Heart left ventricle (tissue), 16 donors: ENCODE measurements around the gene EFHC1. TPM values are rescaled to one million over a fixed set of nuclear protein-coding genes. Genes with fewer than 3 reads are reported as not detected.
A peak's percentile ranks its signal among the peaks of the same experiment; 100 is the strongest.

Experiments used
- ATAC-seq, 4 donors: fragments of 200-7000 bp; cut with Tn5 transposase; one replicate each; pipeline ENCODE4 v1.9.1; 2020 to 2022; ENCODE audit warnings: moderate library complexity in 4 of 4, mild to moderate bottlenecking in 3 of 4, moderate number of reproducible peaks in 1 of 4
- DNase-seq, 5 donors: peaks; one replicate each; pipeline ENCODE4 v3.0.0-alpha.2; 2020
- H3K27ac ChIP-seq, 12 donors: fragments of 200-600 bp; sonication (generic) in 4 of 12; one replicate each; pipeline versions ENCODE4 v1.5.0 to v1.8.0; 2016 to 2022; ENCODE audit warnings: mild to moderate bottlenecking in 2 of 12
- H3K27me3 ChIP-seq, 9 donors: fragments of 200-600 bp; sonication (generic) in 2 of 9; one replicate each; pipeline versions ENCODE4 v1.5.1 to v1.8.0; 2016 to 2022; ENCODE audit warnings: mild to moderate bottlenecking in 3 of 9
- H3K36me3 ChIP-seq, 9 donors: fragments of 200-600 bp; sonication (generic) in 2 of 9; one replicate each; pipeline versions ENCODE4 v1.5.0 to v1.8.0; 2018 to 2022; ENCODE audit warnings: mild to moderate bottlenecking in 2 of 9
- H3K4me1 ChIP-seq, 12 donors: fragments of 200-600 bp; sonication (generic) in 4 of 12; one replicate each; pipeline versions ENCODE4 v1.5.0 to v1.8.0; 2016 to 2022; ENCODE audit warnings: mild to moderate bottlenecking in 3 of 12
- H3K4me3 ChIP-seq, 12 donors: fragments of 200-600 bp; sonication (generic) in 4 of 12; one replicate each; pipeline versions ENCODE4 v1.5.0 to v1.8.0; 2017 to 2022; ENCODE audit warnings: mild to moderate bottlenecking in 9 of 12, moderate library complexity in 4 of 12
- H3K9me3 ChIP-seq, 12 donors: fragments of 200-600 bp; sonication (generic) in 4 of 12; one replicate each; pipeline versions ENCODE4 v1.5.0 to v1.8.0; 2016 to 2022; ENCODE audit warnings: mild to moderate bottlenecking in 1 of 12
- POLR2A ChIP-seq, 2 donors: fragments of 450-650 bp; IDR thresholded peaks; one replicate each; pipeline ENCODE4 v1.6.1; 2017; ENCODE audit warnings: antibody characterized with exemption in 2 of 2, mild to moderate bottlenecking in 2 of 2, moderate library complexity in 2 of 2
- WGBS, 4 donors: extraction: QIAGEN DNeasy Blood & Tissue Kit in 2 of 4; methylation state at CpG; one replicate each; pipeline versions ENCODE4 v1.1.5 to v1.1.7; 2013 to 2018; 5-methylcytosine and 5-hydroxymethylcytosine counted together
- intact Hi-C, 10 donors: fragments of 100-400 bp; cut with DNase I; formaldehyde crosslinking; loops; one replicate each; pipeline versions ENCODE4 v1.11.1 to v1.14.2; 2022
- polyA plus RNA-seq, 2 donors: library from polyadenylated mRNA; stranded (reverse); fragments of 200-250 nt; gene quantifications; one replicate each; pipeline ENCODE4 v1.2.3, GENCODE V29; 2013
- total RNA-seq, 9 donors: library from RNA; depleted of rRNA in 2 of 9; stranded (reverse); fragments of >200 nt in 2 of 9; fragmentation: NEBNext Ultra II Directional in 3 of 9; extraction: Animal tissue kit (Norgen Biotek cat#: 25700) in 3 of 9; gene quantifications; one replicate each; pipeline versions ENCODE4 v1.1.0 to v1.2.4, GENCODE V29; 2016 to 2023
- TF ChIP-seq, protein P1 (sequence below), 12 donors: fragments of 200-600 bp; sonication (generic) in 4 of 12; IDR thresholded peaks; one replicate each; pipeline versions ENCODE4 v1.5.0 to v1.8.0; 2018 to 2022; ENCODE audit warnings: antibody characterized with exemption in 12 of 12, mild to moderate bottlenecking in 5 of 12
- donor health status: ischemic (EF 13 %, LVEDD 7.1; RV severe dilation, severe dysfunction).
- donor health status: healthy with polysubstance abuse.
- donor health status: DM: no; HTN: yes; CAD: no.
- donor health status: DM: no; HTN: no; CAD: no.
- donor health status: ischemic (EF 25% LVEDD 6.9; RV normal size, moderate dysfunction).
- donor health status: ischemic (EF 25% LVEDD 5.7; RV mildly dilated, moderate dysfunction).
- donor health status: healthy.
- donor health status: DM: yes; HTN: yes; CAD: no.
- donor health status: ischemic (EF 35%, LVEDD 5.7; RV mildly dilated, moderate dysfunction).
- donor health status: nonischemic (EF 11% LVEDD 7.7; RV severe dilation, severe dysfunction).
- donor health status: DM: yes; HTN: yes; CAD: no.
- donor health status: PGD.
- donor health status: ischemic (EF 29% LVEDD 5.4; RV normal size, mild dysfunction).
- donor health status: nonischemic (EF 23%, LVEDD 6.1; RV moderate dilation, normal function).

Gene EFHC1
- total and polyA plus RNA-seq, 11 donors = 2.6 to 14.4 (median 4.3) TPM

- H3K4me3 ChIP-seq = no peak overlapping the region
- H3K36me3 ChIP-seq = peaks cover 0 to 75% (median 62%) of the 10 kb centered on the region in 9 donors
- DNase-seq = no peak
- peaks cover 11 to 75% (median 44%) of the 10 kb centered on the region in 12 donors for H3K4me1 ChIP-seq
- 82 to 85% (median 83%) methylated on average over 14 to 16 of the region's 16 CpGs for WGBS, 4 donors
- H3K9me3 ChIP-seq = no peaks in the 10 kb centered on the region
- ATAC-seq = no peak
- peak overlapping the region in 2 of 12 donors; percentile 4 to 75 for H3K27ac ChIP-seq
- TF ChIP-seq, protein P1, sequence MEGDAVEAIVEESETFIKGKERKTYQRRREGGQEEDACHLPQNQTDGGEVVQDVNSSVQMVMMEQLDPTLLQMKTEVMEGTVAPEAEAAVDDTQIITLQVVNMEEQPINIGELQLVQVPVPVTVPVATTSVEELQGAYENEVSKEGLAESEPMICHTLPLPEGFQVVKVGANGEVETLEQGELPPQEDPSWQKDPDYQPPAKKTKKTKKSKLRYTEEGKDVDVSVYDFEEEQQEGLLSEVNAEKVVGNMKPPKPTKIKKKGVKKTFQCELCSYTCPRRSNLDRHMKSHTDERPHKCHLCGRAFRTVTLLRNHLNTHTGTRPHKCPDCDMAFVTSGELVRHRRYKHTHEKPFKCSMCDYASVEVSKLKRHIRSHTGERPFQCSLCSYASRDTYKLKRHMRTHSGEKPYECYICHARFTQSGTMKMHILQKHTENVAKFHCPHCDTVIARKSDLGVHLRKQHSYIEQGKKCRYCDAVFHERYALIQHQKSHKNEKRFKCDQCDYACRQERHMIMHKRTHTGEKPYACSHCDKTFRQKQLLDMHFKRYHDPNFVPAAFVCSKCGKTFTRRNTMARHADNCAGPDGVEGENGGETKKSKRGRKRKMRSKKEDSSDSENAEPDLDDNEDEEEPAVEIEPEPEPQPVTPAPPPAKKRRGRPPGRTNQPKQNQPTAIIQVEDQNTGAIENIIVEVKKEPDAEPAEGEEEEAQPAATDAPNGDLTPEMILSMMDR (IDR thresholded peaks at IDR 0.05) = no peak
- no peak for TF ChIP-seq POLR2A (IDR thresholded peaks at IDR 0.05)
- no peaks in the 10 kb centered on the region for H3K27me3 ChIP-seq
- intact Hi-C loops = loop anchor here in 3 of 10 donors (2.0 to 5.0 kb wide), 3 partner anchors 69 to 76 kb away; partner anchors contain the start of gene TRAM2 (in 1 of the 3)
Observed at GRCh38 chr6:52505726-52506409, 85.7 kb downstream of the EFHC1 start.

GRCh38 chr6:52506476-52506875 lies 86.3 kb downstream of the EFHC1 start:
- H3K36me3 ChIP-seq = peaks cover 0 to 81% (median 62%) of the 10 kb centered on the region in 9 donors
- intact Hi-C loops = loop anchor here in 2 of 10 donors (2.0 to 5.0 kb wide), 2 partner anchors 68 to 76 kb away; no protein-coding TSS in a partner anchor
- DNase-seq = no peak
- peaks cover 11 to 77% (median 46%) of the 10 kb centered on the region in 12 donors for H3K4me1 ChIP-seq
- no peaks in the 10 kb centered on the region for H3K27me3 ChIP-seq
- WGBS, 4 donors = 74 to 82% (median 78%) methylated on average over 9 of the region's 9 CpGs
- TF ChIP-seq POLR2A (IDR thresholded peaks at IDR 0.05) = no peak
- TF ChIP-seq, protein P1 (IDR thresholded peaks at IDR 0.05) = no peak
- no peaks in the 10 kb centered on the region for H3K9me3 ChIP-seq
- H3K27ac ChIP-seq = no peak overlapping the region
- no peak overlapping the region for H3K4me3 ChIP-seq
- ATAC-seq = no peak

GRCh38 chr6:52507557-52508260 lies 87.6 kb downstream of the EFHC1 start:
- peaks cover 0 to 70% (median 50%) of the 10 kb centered on the region in 9 donors for H3K36me3 ChIP-seq
- DNase-seq (no peak), ATAC-seq (no peak)
- WGBS, 4 donors = 80 to 88% (median 86%) methylated on average over 3 of the region's 3 CpGs
- no peak overlapping the region for H3K4me3 ChIP-seq
- H3K9me3 ChIP-seq = no peaks in the 10 kb centered on the region
- peaks cover 15 to 85% (median 52%) of the 10 kb centered on the region in 12 donors for H3K4me1 ChIP-seq
- intact Hi-C loops = loop anchor here in 2 of 10 donors (2.0 to 5.0 kb wide), 2 partner anchors 67 to 75 kb away; no protein-coding TSS in a partner anchor
- H3K27ac ChIP-seq = no peak overlapping the region
- no peak for TF ChIP-seq POLR2A (IDR thresholded peaks at IDR 0.05)
- TF ChIP-seq, protein P1 (IDR thresholded peaks at IDR 0.05) = no peak
- H3K27me3 ChIP-seq = no peaks in the 10 kb centered on the region

DNA sequence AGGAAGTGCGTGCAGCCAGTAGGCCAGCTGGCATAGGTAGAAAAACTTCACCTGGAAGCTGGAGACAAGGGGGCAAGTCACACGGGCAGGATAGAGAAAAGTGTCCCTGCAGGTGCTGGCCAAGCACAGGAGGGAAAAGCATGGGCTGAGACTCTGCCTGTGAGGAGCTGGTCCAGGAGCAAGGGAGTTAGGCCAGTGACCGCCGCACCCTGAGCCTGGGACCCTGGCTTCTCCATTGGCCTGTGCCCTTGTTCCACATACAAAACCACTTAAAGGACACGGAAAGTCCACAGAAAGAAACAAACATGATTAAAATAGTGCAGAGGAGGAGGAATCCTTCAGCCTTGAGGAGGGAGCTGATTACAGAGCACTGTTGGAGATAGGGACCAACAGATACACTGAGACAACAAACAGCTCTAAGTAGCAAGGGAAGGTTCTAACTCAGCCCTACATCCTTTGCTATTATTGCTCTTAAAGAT lies 88.2 kb downstream of the EFHC1 start:
- intact Hi-C loops = loop anchor here in 1 of 10 donors (5.0 kb wide), 1 partner anchor 74 kb away; no protein-coding TSS in a partner anchor
- no peak overlapping the region for H3K27ac ChIP-seq
- DNase-seq = no peak

More for the DNA sequence above, 88.2 kb downstream of the EFHC1 start:
- WGBS, 4 donors = 91 to 96% (median 95%) methylated on average over 5 of the region's 5 CpGs
- H3K36me3 ChIP-seq = peaks cover 0 to 67% (median 48%) of the 10 kb centered on the region in 9 donors
- H3K27me3 ChIP-seq = no peaks in the 10 kb centered on the region
- no peak for ATAC-seq
- TF ChIP-seq POLR2A (IDR thresholded peaks at IDR 0.05) = no peak
- TF ChIP-seq, protein P1 (IDR thresholded peaks at IDR 0.05) = no peak
- no peaks in the 10 kb centered on the region for H3K9me3 ChIP-seq
- H3K4me3 ChIP-seq = no peak overlapping the region
- H3K4me1 ChIP-seq = peaks cover 17 to 85% (median 52%) of the 10 kb centered on the region in 12 donors
